DOHH2 (cell line): ENCODE data around the gene CHCHD3.

ENCODE experiments used
- H3F3A ChIP-seq: fragments of 200-600 bp; sonication (generic), shearing (Covaris generic); 2 replicates; pipeline ENCODE4 v1.6.0; 2016; ENCODE audit warnings: antibody characterized with exemption, mild to moderate bottlenecking; ENCODE audit not compliant: control insufficient read depth, insufficient read depth
- H3K27ac ChIP-seq: fragments of 200-600 bp; sonication (generic); 2 replicates; pipeline ENCODE4 v1.5.1; 2014; ENCODE audit warnings: low read depth, mild to moderate bottlenecking, low read length, moderate library complexity
- H3K27me3 ChIP-seq: fragments of 200-600 bp; sonication (generic); 2 replicates; pipeline ENCODE4 v1.6.1; 2014; ENCODE audit warnings: mild to moderate bottlenecking, low read length, mixed read lengths; ENCODE audit not compliant: control insufficient read depth
- H3K36me3 ChIP-seq: fragments of 200-600 bp; sonication (generic); 2 replicates; pipeline ENCODE4 v1.6.1; 2014; ENCODE audit warnings: mild to moderate bottlenecking, low read length, moderate library complexity, mixed read lengths; ENCODE audit not compliant: control insufficient read depth
- H3K4me1 ChIP-seq: fragments of 200-600 bp; sonication (generic); 2 replicates; pipeline ENCODE4 v1.6.1; 2014; ENCODE audit warnings: mild to moderate bottlenecking, low read length, mixed read lengths; ENCODE audit not compliant: control insufficient read depth
- H3K4me2 ChIP-seq: fragments of 200-600 bp; sonication (generic); 2 replicates; pipeline ENCODE4 v1.6.0; 2014; ENCODE audit warnings: mild to moderate bottlenecking, low read length, moderate library complexity
- H3K4me3 ChIP-seq: fragments of 200-600 bp; sonication (generic); 2 replicates; pipeline ENCODE4 v1.5.1; 2014; ENCODE audit warnings: mild to moderate bottlenecking, low read length, mixed read lengths
- H3K79me2 ChIP-seq: fragments of 200-600 bp; sonication (generic); 2 replicates; pipeline ENCODE4 v1.6.1; 2014; ENCODE audit warnings: mild to moderate bottlenecking, low read length, mixed read lengths; ENCODE audit not compliant: control insufficient read depth
- H3K9me2 ChIP-seq: fragments of 200-600 bp; sonication (generic); replicated peaks from 2 replicates; pipeline ENCODE4 v1.6.1; 2014; ENCODE audit warnings: mild to moderate bottlenecking, low read length, mixed read lengths; ENCODE audit not compliant: control insufficient read depth
- H3K9me3 ChIP-seq: fragments of 200-600 bp; sonication (generic); 2 replicates; pipeline ENCODE4 v1.6.1; 2014; ENCODE audit warnings: antibody characterized with exemption, low read length, mixed read lengths; ENCODE audit not compliant: control insufficient read depth, insufficient read depth
- H4K20me1 ChIP-seq: fragments of 200-600 bp; sonication (generic); 2 replicates; pipeline ENCODE4 v1.6.0; 2014; ENCODE audit warnings: low read depth, mild to moderate bottlenecking, antibody characterized with exemption, low read length, moderate library complexity; ENCODE audit not compliant: control insufficient read depth, insufficient read depth
- CTCF ChIP-seq: fragments of 200-600 bp; sonication (generic); IDR thresholded peaks from one replicate; pipeline ENCODE4 v1.5.1; 2014; ENCODE audit warnings: antibody characterized with exemption, mild to moderate bottlenecking, low read depth, low read length; ENCODE audit not compliant: poor library complexity, severe bottlenecking
- EZH2phosphoT487 ChIP-seq: fragments of 200-600 bp; sonication (generic); IDR thresholded peaks from 2 replicates; pipeline ENCODE4 v1.6.1; 2017; ENCODE audit warnings: borderline replicate concordance, mild to moderate bottlenecking, antibody characterized with exemption, low read length, moderate library complexity, mixed read lengths

The CHCHD3 gene

GRCh38 chr7:132776048-132776620 is 305.8 kb downstream of the CHCHD3 start:
- Histone ChIP-seq H3K27ac (no peak overlapping the region), H3K36me3 (no peaks in the 10 kb centered on the region), H3K9me2 (no peaks in the 10 kb centered on the region), H3K79me2 (no peaks in the 10 kb centered on the region), H4K20me1 (no peaks in the 10 kb centered on the region), H3K4me2 (no peak overlapping the region), H3K4me1 (no peaks in the 10 kb centered on the region), H3K4me3 (no peak overlapping the region), H3K27me3 (peaks cover 4% of the 10 kb centered on the region), H3K9me3 (no peaks in the 10 kb centered on the region), H3F3A (no peaks in the 10 kb centered on the region)
- TF ChIP-seq EZH2phosphoT487, result no peak
- no peak for TF ChIP-seq CTCF

DNA sequence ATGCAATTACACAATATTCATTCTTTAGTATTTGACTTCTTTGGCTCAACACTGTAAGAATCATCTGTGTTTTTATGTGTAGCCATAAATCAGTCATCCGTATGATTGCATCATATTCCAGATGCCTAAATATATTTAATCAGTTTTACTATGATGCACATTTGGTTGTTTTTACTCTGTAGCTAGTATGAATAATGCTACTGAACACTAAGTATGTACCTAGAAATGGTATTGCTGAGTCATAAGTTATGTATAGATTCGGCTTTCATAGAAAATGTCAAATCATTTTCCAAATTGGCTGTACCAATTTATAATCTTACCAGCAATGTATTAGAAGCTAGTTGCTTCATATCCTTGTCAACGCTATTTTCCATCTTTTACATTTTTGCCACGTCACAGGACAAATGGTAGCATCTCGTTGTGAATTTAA is 308.3 kb downstream of the CHCHD3 start:
- Histone ChIP-seq H3K4me1 (no peaks in the 10 kb centered on the region), H3K4me3 (no peak overlapping the region), H3K27ac (no peak overlapping the region), H3K36me3 (no peaks in the 10 kb centered on the region), H3K9me3 (peaks cover 13% of the 10 kb centered on the region; the same call in 1 of the 2 replicates), H3F3A (no peaks in the 10 kb centered on the region), H3K79me2 (no peaks in the 10 kb centered on the region), H3K4me2 (no peak overlapping the region), H3K9me2 (no peaks in the 10 kb centered on the region), H4K20me1 (no peaks in the 10 kb centered on the region), H3K27me3 (no peaks in the 10 kb centered on the region; the same call in 1 of the 2 replicates)
- no peak for TF ChIP-seq EZH2phosphoT487
- no peak for TF ChIP-seq CTCF

- Histone ChIP-seq H3K9me3 (peaks cover 13% of the 10 kb centered on the region; the same call in 1 of the 2 replicates), H3K4me3 (no peak overlapping the region), H4K20me1 (no peaks in the 10 kb centered on the region), H3K79me2 (no peaks in the 10 kb centered on the region), H3F3A (no peaks in the 10 kb centered on the region), H3K27me3 (no peaks in the 10 kb centered on the region), H3K4me1 (no peaks in the 10 kb centered on the region), H3K27ac (no peak overlapping the region), H3K9me2 (no peaks in the 10 kb centered on the region), H3K4me2 (no peak overlapping the region), H3K36me3 (no peaks in the 10 kb centered on the region)
- no peak for TF ChIP-seq EZH2phosphoT487
- TF ChIP-seq CTCF, result no peak
Measured at GRCh38 chr7:132771301-132771730, 310.6 kb downstream of the CHCHD3 start.
